WI38 (cell line): ENCODE data around the gene AACS.
"Not testable (repeated sequence)": the region's sequence is repeated elsewhere in the genome, so short reads cannot be mapped to it uniquely, and the experiment has no call there.

Source experiments
- H3K4me3 ChIP-seq: 2 replicates; pipeline ENCODE4 v1.5.1; 2011; ENCODE audit warnings: low read depth, mild to moderate bottlenecking, control low read depth, low read length
- TF ChIP-seq, protein P1 (sequence below): IDR thresholded peaks from 2 replicates; pipeline ENCODE4 v1.5.1; 2012; ENCODE audit warnings: low read depth, mild to moderate bottlenecking, control low read depth, low read length

AACS gene

GRCh38 chr12:125099409-125099782 is 34.2 kb downstream of the AACS start:
- TF ChIP-seq, protein P1, sequence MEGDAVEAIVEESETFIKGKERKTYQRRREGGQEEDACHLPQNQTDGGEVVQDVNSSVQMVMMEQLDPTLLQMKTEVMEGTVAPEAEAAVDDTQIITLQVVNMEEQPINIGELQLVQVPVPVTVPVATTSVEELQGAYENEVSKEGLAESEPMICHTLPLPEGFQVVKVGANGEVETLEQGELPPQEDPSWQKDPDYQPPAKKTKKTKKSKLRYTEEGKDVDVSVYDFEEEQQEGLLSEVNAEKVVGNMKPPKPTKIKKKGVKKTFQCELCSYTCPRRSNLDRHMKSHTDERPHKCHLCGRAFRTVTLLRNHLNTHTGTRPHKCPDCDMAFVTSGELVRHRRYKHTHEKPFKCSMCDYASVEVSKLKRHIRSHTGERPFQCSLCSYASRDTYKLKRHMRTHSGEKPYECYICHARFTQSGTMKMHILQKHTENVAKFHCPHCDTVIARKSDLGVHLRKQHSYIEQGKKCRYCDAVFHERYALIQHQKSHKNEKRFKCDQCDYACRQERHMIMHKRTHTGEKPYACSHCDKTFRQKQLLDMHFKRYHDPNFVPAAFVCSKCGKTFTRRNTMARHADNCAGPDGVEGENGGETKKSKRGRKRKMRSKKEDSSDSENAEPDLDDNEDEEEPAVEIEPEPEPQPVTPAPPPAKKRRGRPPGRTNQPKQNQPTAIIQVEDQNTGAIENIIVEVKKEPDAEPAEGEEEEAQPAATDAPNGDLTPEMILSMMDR = no peak
- H3K4me3 ChIP-seq = no peak overlapping the region

DNA sequence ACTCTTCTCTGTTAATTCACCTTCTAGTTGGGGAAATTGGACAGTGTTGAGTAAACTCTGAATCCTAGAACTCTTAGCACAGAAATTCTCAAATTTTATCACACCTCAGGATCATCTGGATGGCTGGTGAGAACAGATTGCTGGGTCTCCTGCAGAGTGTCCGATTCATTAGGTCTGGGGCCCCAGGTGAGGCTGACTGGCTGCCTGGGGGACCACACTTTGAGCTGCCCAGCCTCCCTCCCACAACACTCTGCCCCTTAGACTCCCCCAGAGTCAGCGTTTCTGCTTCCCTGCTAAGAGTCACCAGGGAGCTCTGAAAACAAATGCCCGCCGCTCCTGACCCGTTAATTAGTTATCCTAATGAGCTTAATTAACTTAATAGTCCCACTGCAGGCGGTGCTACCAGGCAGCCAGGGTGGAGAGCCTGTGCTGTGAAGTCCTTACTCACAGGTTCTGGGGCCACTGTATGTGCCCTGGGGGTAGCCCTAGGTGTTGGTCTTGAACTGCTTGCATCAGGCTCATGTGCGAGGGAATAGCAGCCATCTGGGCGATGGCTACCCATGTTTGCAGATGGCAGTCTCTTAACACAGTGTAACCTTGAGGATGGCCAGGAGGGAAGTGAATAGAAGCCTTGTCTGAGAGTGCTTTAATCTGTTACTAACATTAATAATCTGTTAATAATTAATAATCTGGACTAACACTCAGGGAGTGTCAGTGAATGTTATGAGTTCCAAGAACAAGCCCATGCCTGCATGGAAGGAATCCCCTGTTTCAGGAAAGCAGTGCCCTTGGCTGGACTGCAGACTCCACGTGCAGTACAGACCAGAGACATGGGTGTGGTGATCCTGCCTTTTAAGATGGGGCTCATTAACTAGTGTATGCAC is 35.6 kb downstream of the AACS start:
- TF ChIP-seq, protein P1 = no peak
- H3K4me3 ChIP-seq = no peak overlapping the region

GRCh38 chr12:125104982-125105381 is 39.7 kb downstream of the AACS start:
- no peak overlapping the region for H3K4me3 ChIP-seq
- TF ChIP-seq, protein P1 = no peak

GRCh38 chr12:125105600-125105999 is 40.4 kb downstream of the AACS start:
- TF ChIP-seq, protein P1 = no peak
- H3K4me3 ChIP-seq = no peak overlapping the region

- no peak overlapping the region for H3K4me3 ChIP-seq
- TF ChIP-seq, protein P1 = no peak
Measured at GRCh38 chr12:125110641-125111360, 45.6 kb downstream of the AACS start.

DNA sequence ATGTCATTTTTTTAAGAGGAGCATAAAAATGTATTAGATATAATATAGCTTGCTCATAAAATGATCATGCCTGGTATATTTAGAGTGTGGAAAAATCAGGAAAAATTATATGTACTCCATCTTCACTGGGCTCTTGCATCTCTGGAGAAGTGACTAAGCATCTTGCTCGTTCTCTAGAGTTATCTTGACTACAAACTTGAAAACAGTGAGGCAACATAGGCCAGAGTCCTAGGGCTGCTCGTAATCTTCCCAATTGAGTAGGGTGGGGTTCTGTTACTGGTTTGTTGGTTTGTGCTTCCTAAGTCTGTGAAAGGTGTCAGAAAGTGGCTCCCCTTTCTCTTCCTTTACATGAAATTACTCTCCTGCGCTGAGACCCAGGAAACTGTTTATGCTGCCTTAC is 46.2 kb downstream of the AACS start:
- TF ChIP-seq, protein P1 = no peak
- H3K4me3 ChIP-seq = no peak overlapping the region

DNA sequence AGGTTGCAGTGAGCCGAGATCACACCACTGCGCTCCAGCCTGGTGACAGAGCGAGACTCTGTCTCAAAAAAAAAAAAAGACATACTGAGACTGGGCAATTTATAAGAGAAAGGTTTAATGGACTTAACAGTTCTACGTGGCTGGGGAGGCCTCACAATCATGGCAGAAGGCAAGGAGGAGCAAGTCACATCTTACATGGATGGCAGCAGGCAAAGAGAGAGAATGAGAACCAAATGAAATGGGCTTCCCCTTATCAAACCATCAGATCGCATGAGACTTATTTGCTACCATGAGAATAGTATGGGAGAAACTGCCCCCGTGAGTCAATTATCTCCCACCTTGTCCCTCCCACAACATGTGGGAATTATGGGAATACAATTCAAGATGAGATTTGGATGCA is 47.4 kb downstream of the AACS start:
- H3K4me3 ChIP-seq = not testable (repeated sequence)
